ENCODE measurements around the gene C1orf94.

DNA sequence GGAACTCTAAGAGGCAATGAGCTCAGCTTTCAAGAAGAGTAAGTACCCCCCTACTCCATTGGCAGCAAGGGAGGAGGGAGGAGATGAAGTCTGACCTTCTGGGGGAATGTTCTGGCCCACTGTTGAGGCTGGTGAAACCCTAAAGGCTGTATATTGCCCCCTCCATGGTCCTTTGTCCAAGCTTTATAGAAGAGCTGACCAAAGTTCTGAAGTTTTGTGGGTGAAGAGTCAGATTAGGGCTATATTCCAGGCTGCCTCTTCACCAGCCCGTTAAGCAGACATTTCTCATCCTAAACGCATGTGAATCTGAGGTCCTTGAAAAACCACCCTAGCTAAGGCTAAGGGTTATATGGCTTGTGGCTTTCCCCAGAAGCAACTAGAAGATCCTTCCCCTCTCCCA is 1.4 kb downstream of the C1orf94 start:
- no peak for TF ChIP-seq TP53 (CRISPR knock-in tag; IDR thresholded peaks at IDR 0.05)
- TF ChIP-seq NFATC4 (CRISPR knock-in tag; IDR thresholded peaks at IDR 0.05): no peak
- TF ChIP-seq SMAD3 (CRISPR knock-in tag; IDR thresholded peaks at IDR 0.05; ENCODE audit: borderline replicate concordance): no peak
- no peak for TF ChIP-seq FOXP1 (CRISPR knock-in tag; IDR thresholded peaks at IDR 0.05; ENCODE audit: borderline replicate concordance)
- TF ChIP-seq, protein P1, sequence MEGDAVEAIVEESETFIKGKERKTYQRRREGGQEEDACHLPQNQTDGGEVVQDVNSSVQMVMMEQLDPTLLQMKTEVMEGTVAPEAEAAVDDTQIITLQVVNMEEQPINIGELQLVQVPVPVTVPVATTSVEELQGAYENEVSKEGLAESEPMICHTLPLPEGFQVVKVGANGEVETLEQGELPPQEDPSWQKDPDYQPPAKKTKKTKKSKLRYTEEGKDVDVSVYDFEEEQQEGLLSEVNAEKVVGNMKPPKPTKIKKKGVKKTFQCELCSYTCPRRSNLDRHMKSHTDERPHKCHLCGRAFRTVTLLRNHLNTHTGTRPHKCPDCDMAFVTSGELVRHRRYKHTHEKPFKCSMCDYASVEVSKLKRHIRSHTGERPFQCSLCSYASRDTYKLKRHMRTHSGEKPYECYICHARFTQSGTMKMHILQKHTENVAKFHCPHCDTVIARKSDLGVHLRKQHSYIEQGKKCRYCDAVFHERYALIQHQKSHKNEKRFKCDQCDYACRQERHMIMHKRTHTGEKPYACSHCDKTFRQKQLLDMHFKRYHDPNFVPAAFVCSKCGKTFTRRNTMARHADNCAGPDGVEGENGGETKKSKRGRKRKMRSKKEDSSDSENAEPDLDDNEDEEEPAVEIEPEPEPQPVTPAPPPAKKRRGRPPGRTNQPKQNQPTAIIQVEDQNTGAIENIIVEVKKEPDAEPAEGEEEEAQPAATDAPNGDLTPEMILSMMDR (IDR thresholded peaks at IDR 0.05): no peak
- TF ChIP-seq, protein P2, sequence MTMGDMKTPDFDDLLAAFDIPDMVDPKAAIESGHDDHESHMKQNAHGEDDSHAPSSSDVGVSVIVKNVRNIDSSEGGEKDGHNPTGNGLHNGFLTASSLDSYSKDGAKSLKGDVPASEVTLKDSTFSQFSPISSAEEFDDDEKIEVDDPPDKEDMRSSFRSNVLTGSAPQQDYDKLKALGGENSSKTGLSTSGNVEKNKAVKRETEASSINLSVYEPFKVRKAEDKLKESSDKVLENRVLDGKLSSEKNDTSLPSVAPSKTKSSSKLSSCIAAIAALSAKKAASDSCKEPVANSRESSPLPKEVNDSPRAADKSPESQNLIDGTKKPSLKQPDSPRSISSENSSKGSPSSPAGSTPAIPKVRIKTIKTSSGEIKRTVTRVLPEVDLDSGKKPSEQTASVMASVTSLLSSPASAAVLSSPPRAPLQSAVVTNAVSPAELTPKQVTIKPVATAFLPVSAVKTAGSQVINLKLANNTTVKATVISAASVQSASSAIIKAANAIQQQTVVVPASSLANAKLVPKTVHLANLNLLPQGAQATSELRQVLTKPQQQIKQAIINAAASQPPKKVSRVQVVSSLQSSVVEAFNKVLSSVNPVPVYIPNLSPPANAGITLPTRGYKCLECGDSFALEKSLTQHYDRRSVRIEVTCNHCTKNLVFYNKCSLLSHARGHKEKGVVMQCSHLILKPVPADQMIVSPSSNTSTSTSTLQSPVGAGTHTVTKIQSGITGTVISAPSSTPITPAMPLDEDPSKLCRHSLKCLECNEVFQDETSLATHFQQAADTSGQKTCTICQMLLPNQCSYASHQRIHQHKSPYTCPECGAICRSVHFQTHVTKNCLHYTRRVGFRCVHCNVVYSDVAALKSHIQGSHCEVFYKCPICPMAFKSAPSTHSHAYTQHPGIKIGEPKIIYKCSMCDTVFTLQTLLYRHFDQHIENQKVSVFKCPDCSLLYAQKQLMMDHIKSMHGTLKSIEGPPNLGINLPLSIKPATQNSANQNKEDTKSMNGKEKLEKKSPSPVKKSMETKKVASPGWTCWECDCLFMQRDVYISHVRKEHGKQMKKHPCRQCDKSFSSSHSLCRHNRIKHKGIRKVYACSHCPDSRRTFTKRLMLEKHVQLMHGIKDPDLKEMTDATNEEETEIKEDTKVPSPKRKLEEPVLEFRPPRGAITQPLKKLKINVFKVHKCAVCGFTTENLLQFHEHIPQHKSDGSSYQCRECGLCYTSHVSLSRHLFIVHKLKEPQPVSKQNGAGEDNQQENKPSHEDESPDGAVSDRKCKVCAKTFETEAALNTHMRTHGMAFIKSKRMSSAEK (CRISPR knock-in tag; IDR thresholded peaks at IDR 0.05; ENCODE audit: borderline replicate concordance): no peak
- TF ChIP-seq RELA (CRISPR knock-in tag; IDR thresholded peaks at IDR 0.05; ENCODE audit: borderline replicate concordance): no peak
- TF ChIP-seq CREB1 (CRISPR knock-in tag; IDR thresholded peaks at IDR 0.05): no peak
- no peak for TF ChIP-seq ZNF121 (CRISPR knock-in tag; IDR thresholded peaks at IDR 0.05)
- TF ChIP-seq, protein P3, sequence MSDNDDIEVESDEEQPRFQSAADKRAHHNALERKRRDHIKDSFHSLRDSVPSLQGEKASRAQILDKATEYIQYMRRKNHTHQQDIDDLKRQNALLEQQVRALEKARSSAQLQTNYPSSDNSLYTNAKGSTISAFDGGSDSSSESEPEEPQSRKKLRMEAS (CRISPR knock-in tag; IDR thresholded peaks at IDR 0.05): no peak
- TF ChIP-seq, protein P4, sequence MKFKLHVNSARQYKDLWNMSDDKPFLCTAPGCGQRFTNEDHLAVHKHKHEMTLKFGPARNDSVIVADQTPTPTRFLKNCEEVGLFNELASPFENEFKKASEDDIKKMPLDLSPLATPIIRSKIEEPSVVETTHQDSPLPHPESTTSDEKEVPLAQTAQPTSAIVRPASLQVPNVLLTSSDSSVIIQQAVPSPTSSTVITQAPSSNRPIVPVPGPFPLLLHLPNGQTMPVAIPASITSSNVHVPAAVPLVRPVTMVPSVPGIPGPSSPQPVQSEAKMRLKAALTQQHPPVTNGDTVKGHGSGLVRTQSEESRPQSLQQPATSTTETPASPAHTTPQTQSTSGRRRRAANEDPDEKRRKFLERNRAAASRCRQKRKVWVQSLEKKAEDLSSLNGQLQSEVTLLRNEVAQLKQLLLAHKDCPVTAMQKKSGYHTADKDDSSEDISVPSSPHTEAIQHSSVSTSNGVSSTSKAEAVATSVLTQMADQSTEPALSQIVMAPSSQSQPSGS (CRISPR knock-in tag; IDR thresholded peaks at IDR 0.05; ENCODE audit: borderline replicate concordance, low read depth): no peak
- TF ChIP-seq, protein P5, sequence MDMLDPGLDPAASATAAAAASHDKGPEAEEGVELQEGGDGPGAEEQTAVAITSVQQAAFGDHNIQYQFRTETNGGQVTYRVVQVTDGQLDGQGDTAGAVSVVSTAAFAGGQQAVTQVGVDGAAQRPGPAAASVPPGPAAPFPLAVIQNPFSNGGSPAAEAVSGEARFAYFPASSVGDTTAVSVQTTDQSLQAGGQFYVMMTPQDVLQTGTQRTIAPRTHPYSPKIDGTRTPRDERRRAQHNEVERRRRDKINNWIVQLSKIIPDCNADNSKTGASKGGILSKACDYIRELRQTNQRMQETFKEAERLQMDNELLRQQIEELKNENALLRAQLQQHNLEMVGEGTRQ (CRISPR knock-in tag; IDR thresholded peaks at IDR 0.05): no peak
- no peak for TF ChIP-seq IRF2 (CRISPR knock-in tag; IDR thresholded peaks at IDR 0.05; ENCODE audit: borderline replicate concordance, low read depth)

Data from WTC11 (cell line).